Erythroblast (primary cell): ENCODE measurements around the gene PWP1.

Experiments used
- GATA1 ChIP-seq: IDR thresholded peaks from 2 replicates; pipeline ENCODE4 v1.6.1; 2011; ENCODE audit warnings: low read depth, mild to moderate bottlenecking, control low read depth, low read length, moderate library complexity
- POLR2A ChIP-seq: IDR thresholded peaks from 2 replicates; pipeline ENCODE4 v1.6.1; 2011; ENCODE audit warnings: mild to moderate bottlenecking, low read length

DNA sequence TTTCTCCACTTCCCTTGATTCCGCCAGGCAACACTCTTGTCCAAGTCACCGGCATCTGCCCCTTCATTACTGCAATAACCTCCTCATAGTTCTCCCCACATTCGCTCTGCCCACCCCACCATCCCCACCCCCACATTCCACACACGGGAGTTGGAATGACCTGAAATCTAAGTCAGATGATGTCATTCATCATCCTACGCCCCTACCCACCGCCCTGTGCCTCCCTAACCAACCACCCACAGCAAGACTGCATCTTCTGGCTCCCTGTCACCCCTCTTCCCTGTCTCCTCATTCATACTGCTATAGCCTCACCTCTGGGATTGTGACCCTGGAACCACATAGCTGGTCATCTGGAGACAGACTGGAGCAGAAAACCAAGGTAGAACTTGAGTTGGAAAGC is 7.9 kb upstream of the PWP1 start:
- no peak for TF ChIP-seq POLR2A
- no peak for TF ChIP-seq GATA1
